ENCODE data around the gene MGAT3.

MGAT3 gene

GRCh38 chr22:39428597-39429071 is 28.2 kb upstream of the MGAT3 start:
- peak; percentile 38 to 42 for DNase-seq (ENCODE audit: low read depth in 2 of 2)

GRCh38 chr22:39429186-39429585 is 27.6 kb upstream of the MGAT3 start:
- DNase-seq (ENCODE audit: low read depth in 2 of 2): no peak

- DNase-seq (ENCODE audit: low read depth in 2 of 2): no peak
These were observed 26.8 kb upstream of the MGAT3 start for GRCh38 chr22:39429916-39430575.

GRCh38 chr22:39430576-39431150 is 26.1 kb upstream of the MGAT3 start:
- no peak for DNase-seq (ENCODE audit: low read depth in 2 of 2)

GRCh38 chr22:39431216-39431801 is 25.5 kb upstream of the MGAT3 start:
- no peak for DNase-seq (ENCODE audit: low read depth in 2 of 2)

GRCh38 chr22:39431821-39432251 is 25.0 kb upstream of the MGAT3 start:
- no peak for DNase-seq (ENCODE audit: low read depth in 2 of 2)

- no peak for DNase-seq (ENCODE audit: low read depth in 2 of 2)
These were observed 24.4 kb upstream of the MGAT3 start for GRCh38 chr22:39432361-39432811.

- no peak for DNase-seq (ENCODE audit: low read depth in 2 of 2)
These were observed 23.2 kb upstream of the MGAT3 start for GRCh38 chr22:39433476-39434242.

- no peak for DNase-seq (ENCODE audit: low read depth in 2 of 2)
These were observed 22.6 kb upstream of the MGAT3 start for GRCh38 chr22:39434243-39434653.

GRCh38 chr22:39434721-39435120 is 22.1 kb upstream of the MGAT3 start:
- no peak for DNase-seq (ENCODE audit: low read depth in 2 of 2)

- DNase-seq (ENCODE audit: low read depth in 2 of 2): no peak
These were observed 21.2 kb upstream of the MGAT3 start for GRCh38 chr22:39435616-39436015.

GRCh38 chr22:39437791-39438704 is 18.8 kb upstream of the MGAT3 start:
- no peak for DNase-seq (ENCODE audit: low read depth in 2 of 2)

- no peak for DNase-seq (ENCODE audit: low read depth in 2 of 2)
These were observed 17.6 kb upstream of the MGAT3 start for GRCh38 chr22:39439170-39439569.

- no peak for DNase-seq (ENCODE audit: low read depth in 2 of 2)
These were observed 13.4 kb upstream of the MGAT3 start for GRCh38 chr22:39443398-39443797.

GRCh38 chr22:39444247-39444800 is 12.5 kb upstream of the MGAT3 start:
- no peak for DNase-seq (ENCODE audit: low read depth in 2 of 2)

- DNase-seq (ENCODE audit: low read depth in 2 of 2): no peak
These were observed 11.8 kb upstream of the MGAT3 start for GRCh38 chr22:39444937-39445465.

GRCh38 chr22:39445678-39446077 is 11.1 kb upstream of the MGAT3 start:
- no peak for DNase-seq (ENCODE audit: low read depth in 2 of 2)

- no peak for DNase-seq (ENCODE audit: low read depth in 2 of 2)
These were observed 10.5 kb upstream of the MGAT3 start for GRCh38 chr22:39446239-39446721.

- DNase-seq (ENCODE audit: low read depth in 2 of 2): no peak
These were observed 8.4 kb upstream of the MGAT3 start for GRCh38 chr22:39448205-39449054.

- DNase-seq (ENCODE audit: low read depth in 2 of 2): no peak
These were observed 7.1 kb upstream of the MGAT3 start for GRCh38 chr22:39449708-39450107.

Data from fibroblast of skin of left biceps (primary cell).